SHP77 treated with DMSO at 0.1 percent for 48 hours (cell line): ENCODE results near the gene GLP1R.
A peak's percentile ranks its signal among the peaks of the same experiment; 100 is the strongest.

Source experiments
- DNase-seq: peaks from one replicate; lab custom pipeline; 2025; lab: John Stamatoyannopoulos, UW

The GLP1R gene

GRCh38 chr6:39086294-39086693 lies 37.7 kb downstream of the GLP1R start:
- no peak for DNase-seq

DNA sequence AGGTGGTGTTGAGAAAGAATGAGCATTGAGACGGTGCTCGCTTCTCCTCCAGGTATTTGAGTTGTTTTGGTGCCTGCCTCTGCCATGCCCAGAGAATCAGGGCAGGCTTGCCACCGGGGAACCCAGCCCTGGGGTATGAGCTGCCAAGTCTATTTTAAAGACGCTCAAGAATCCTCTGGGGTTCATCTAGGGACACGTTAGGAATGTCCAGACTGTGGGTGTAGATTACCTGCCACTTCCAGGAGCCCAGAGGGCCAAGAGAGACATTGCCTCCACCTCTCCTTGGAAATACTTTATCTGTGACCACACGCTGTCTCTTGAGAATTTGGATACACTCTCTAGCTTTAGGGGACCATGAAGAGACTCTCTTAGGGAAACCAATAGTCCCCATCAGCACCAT lies 38.1 kb downstream of the GLP1R start:
- no peak for DNase-seq

GRCh38 chr6:39087197-39087596 lies 38.6 kb downstream of the GLP1R start:
- DNase-seq: no peak

DNA sequence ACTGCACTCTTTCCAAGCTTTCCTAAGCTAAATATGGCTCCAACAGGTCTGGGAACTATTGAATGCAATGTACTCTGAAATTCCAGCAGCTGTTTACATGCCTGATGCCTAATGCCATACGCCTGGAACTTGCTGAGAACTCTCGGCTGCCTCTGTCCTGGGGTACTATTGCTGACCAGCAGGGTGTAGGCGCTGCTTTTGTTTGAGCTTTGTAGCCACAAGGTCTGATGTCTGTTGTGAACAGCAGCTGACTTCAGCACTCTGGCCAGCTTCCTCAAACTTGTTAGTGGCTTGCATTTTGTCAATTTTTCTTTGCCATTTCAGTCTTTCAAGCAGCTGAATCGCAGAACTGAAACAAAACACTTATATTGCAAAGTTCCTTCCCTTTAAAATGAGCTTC lies 39.8 kb downstream of the GLP1R start:
- DNase-seq: no peak

- no peak for DNase-seq
Observed at GRCh38 chr6:39090036-39090435, 41.5 kb downstream of the GLP1R start.

DNA sequence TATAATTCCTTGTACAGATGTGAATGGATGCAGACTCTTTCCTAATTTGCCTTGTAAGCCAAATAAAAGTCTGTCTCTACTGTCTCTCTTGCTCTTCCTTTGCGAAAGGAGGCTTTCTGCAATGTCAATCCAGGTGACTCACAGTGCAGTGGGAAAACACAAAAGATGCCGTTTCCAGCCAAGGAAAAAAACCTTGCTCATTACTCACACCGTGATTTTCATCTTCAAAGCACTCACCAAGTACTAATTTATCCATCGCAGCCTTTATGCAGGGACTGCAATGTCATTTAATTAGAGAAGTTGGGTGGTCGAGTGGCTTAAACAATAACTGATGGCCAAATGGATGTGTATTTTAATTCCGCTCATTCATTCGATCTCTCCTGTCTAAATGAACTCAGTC lies 42.6 kb downstream of the GLP1R start:
- DNase-seq: no peak

- no peak for DNase-seq
Observed at GRCh38 chr6:39092124-39092523, 43.5 kb downstream of the GLP1R start.

DNA sequence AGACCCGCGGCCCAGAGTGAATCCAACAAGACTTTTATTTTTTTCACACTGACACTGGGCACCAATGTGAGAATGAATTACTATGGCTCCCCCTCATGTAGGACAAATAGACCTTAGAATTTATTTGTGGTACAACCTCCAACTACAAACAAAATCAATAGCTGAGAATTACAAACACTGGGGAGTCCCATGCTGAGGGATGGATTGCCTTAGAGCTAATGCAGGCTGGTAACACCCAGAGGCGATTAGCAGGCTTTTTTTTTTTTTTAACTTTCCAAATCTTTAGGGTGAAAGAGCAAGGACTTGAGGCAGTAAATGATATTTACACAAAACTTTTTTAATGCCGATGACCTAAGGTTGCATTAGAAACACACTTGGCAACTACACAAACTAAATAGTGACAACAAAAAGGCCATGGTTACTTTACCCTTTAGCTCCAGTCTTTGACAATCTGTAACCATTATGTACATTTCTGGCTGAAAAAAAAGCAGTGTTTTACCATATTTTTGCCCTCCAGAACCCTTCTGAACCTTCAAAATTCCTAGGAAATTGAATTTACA lies 44.6 kb downstream of the GLP1R start:
- no peak for DNase-seq

DNA sequence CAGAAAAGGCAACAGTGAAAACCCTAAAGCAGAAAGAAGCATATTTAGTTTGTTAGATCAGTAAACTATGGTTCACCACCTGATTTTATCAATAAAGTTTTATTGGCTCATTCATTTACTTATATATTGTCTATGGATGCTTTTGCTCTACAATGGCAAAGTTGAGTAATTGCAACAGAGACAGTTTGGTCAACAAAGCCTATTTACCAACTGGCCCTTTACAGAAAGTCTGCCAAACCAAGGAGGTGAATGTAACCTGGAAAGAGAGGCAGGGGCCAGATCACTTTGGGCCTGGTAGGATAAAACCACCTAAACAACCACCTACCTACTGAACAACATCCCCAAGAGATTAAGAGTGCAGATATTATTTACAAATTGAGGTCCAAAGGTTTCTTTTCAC lies 47.0 kb downstream of the GLP1R start:
- DNase-seq: no peak

DNA sequence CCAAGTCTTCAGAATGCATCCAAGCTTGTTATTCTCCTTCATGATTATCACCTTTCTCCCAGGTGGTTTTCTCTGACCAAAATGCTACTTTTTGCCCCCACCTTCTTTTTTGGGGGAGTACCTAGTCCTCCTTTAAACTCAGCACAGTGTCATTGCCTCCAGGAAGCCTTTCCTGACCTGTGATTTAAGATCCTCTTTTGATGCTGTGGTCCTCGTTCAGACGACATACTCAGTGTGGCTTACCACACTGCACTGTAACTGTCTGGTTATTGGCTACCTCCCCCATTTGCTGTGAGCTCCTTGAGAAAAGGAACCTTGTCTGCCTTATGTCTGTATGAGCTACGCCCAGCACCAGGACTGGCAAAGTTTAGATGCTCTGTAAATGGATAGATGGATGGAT lies 51.8 kb downstream of the GLP1R start:
- no peak for DNase-seq

DNA sequence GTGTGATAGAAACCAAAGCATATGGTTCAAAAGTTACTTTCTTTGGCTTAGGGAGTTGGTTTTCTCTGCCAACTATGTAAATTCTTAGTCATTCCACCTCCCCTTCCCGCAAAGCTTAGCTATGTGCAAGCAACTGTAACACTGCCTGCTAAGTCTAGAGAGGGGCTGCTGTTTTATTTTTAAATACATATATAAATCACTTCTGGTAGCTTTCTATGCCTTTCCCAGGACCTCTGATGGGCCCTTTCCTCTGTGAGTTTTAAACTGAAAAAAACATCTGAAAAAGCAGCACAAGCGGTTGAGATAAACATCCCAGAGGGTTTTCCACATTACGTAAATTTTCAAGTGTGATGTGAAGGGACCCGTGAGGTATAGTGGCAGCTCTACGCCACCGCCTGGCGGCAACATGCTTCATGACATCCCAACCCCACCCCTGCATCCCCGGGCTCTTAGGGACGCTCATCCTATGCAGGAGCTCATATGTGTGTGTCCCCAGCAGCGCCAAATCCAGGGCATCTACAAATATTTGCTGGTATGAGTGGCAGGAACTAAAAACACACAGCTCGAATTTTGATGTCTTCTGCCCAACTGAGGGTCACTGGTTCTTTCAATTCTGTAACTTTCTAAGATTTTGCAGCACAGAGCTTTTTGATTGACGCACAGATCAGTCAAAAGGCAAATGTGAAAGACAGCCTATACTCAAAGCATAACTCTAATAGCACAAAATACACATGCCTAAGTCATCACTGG lies 53.7 kb downstream of the GLP1R start:
- no peak for DNase-seq

DNA sequence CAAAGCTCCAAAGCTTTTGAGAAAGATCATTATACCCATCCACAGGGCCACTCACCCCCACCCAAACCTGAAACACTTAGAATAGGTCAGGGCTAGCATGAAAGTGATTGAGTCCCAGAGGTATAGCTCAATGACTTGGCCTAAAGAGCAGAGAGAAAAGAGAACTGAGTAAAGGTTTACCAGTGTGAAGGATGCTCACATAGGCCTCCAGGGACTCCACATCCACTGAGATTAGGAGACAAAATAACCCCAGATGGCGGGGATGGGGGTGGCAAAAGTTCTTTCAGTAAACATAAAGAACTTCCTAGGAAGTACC lies 54.2 kb downstream of the GLP1R start:
- no peak for DNase-seq

DNA sequence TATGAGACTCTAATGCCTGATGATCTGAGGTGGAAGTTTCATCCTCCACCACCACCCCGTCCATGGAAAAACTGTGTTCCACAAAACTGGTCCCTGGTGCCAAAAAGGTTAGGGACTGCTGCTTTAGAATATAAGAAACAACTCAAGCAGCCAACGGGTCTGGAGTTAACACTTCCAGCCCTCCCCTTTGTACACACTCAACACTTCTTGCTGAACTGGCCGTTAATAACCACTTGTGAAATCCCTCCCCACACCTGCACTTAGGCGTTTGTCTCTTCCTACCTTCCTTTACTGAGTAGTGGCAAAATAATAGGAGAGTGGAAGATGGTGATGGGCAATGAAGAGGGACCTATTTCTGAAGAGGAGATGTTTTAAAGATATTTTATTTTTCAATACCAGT lies 55.9 kb downstream of the GLP1R start:
- DNase-seq: no peak

DNA sequence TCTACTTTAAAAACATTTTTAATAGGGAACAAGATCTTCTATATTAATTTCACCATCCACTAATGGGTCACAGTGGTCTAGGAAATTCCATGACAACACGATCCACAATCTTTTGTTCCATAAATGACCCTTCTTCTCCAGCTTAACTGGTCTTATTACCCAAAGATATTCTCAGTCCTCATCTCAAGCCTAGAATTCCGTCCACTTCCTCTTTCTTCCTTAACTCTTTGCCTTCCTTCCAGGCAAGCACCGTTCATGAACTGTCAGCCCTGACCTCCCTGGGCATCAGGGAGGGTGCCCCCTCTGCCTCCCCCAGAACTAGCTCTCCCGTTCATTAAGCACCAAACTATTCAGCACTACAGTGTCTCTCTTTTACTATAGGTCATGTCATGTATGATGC lies 58.5 kb downstream of the GLP1R start:
- DNase-seq: no peak

GRCh38 chr6:39107641-39108040 lies 59.1 kb downstream of the GLP1R start:
- no peak for DNase-seq

- no peak for DNase-seq
Observed at GRCh38 chr6:39108041-39108839, 59.7 kb downstream of the GLP1R start.

DNA sequence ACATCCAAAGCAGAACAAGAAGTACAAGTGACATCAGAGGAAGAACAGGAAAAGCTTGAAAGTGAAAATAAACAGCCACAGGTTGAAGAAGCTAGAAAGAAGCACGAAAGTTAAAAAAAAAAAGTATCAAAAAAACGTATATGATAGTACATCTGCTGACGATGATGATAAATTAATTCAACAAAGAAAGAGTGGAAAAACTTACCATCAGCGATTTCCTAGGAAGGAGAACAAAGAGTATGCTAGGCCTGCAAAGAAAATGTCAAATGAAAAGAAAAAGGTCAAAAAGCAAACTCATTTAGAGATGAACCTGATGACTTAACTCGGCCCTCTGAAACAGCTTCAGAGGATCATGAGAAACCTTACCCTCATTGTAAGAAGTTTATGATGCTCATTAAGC lies 62.7 kb downstream of the GLP1R start:
- no peak for DNase-seq

- DNase-seq: no peak
Observed at GRCh38 chr6:39113788-39114187, 65.2 kb downstream of the GLP1R start.

DNA sequence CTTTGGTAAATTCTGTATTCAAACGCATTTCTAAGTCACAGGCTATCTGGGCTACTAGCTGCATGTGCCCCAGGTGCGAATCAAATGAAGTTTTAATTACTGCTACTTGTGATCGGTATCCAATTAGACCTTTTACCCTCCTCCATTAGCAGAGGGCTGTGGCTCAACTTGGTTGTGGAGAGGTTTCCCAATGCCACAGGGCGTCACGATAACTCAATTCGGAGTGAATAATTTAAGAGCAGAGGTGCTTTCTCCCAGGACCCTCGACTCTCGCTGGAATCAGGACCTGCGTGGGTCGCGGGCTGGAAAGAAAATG lies 65.8 kb downstream of the GLP1R start:
- no peak for DNase-seq

GRCh38 chr6:39114704-39115599 lies 66.4 kb downstream of the GLP1R start, which contains the start of gene SAYSD1:
Gene SAYSD1, minus strand, starts transcription at chr6:39115186. Its CDS starts 97 bp downstream, at chr6:39115089.
- peak; percentile 88 for DNase-seq

- no peak for DNase-seq
Observed at GRCh38 chr6:39118921-39119320, 70.3 kb downstream of the GLP1R start.

GRCh38 chr6:39124114-39124513 lies 75.5 kb downstream of the GLP1R start:
- no peak for DNase-seq

- DNase-seq: no peak
Observed at GRCh38 chr6:39128106-39128505, 79.5 kb downstream of the GLP1R start.
